HG03159 (cell line): Measurements from ENCODE around the gene KIF2C.
"Not testable (repeated sequence)": the region's sequence is repeated elsewhere in the genome, so short reads cannot be mapped to it uniquely, and the experiment has no call there.

Source experiments
- ATAC-seq: cut with Tn5 transposase; IDR thresholded peaks from one replicate; pipeline ENCODE4 v1.9.1; 2021; ENCODE audit warnings: mild to moderate bottlenecking, moderate library complexity; ENCODE audit not compliant: unreplicated experiment

Gene KIF2C

DNA sequence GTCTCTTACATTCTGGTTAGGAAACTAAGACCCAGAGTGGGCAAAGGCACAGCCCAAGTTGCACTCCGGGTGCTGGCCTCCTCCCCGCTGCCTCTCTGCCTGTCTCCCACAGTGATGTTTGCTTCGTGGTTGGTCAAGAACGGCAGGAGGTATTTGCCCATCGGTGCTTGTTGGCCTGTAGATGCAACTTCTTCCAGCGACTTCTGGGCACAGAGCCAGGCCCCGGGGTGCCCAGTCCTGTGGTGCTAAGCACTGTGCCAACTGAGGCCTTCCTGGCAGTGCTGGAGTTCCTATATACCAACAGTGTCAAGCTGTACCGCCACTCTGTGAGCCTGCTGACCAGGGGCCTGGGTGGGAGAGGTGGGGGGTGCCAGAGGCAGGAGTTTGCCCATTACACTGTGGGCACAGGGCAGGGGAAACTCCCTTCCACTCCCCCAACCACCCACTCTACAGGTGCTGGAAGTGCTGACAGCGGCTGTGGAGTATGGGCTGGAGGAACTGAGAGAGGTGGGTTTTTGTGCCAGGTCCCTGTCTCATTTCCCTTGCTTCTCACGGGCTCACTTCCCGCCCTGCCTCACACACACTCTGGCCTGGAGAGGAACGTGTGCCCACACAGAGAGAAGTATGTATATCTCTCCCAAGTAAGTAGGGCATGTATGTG is 70.6 kb downstream of the KIF2C start:
- no peak for ATAC-seq

DNA sequence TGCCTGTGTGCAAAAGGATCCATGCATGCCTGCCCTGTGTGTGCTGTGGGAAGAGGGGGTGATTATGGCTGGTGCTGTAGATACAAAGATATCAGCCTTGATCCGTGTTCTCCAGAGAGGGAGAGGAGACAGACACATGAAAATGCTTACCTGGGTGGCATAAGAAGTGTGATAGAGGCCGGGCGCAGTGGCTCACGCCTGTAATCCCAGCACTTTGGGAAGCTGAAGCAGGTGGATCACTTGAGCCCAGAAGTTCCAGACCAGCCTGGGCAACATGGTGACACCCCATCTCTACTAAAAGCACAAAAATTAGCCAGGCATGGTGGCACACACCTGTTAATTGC is 71.1 kb downstream of the KIF2C start:
- ATAC-seq: not testable (repeated sequence)

DNA sequence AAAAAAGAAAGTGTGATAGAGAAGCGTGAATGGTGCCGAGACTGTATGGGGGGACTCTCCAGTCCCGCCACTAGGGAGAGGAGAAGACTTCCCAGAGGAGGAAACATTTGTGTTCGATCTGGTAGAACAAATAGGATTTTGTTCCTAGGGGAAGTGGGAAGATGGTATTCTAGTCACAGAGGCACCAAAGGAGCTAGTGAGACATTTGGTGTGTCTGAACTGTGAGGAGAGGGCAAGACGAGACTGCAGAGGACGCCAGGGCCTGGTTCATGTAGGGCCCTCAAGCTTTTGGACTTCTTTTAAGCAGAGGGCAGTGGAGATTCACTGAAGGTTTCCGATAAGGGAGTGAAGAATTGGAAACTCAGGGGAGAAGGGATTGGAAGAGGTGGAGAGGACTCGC is 71.6 kb downstream of the KIF2C start:
- no peak for ATAC-seq

DNA sequence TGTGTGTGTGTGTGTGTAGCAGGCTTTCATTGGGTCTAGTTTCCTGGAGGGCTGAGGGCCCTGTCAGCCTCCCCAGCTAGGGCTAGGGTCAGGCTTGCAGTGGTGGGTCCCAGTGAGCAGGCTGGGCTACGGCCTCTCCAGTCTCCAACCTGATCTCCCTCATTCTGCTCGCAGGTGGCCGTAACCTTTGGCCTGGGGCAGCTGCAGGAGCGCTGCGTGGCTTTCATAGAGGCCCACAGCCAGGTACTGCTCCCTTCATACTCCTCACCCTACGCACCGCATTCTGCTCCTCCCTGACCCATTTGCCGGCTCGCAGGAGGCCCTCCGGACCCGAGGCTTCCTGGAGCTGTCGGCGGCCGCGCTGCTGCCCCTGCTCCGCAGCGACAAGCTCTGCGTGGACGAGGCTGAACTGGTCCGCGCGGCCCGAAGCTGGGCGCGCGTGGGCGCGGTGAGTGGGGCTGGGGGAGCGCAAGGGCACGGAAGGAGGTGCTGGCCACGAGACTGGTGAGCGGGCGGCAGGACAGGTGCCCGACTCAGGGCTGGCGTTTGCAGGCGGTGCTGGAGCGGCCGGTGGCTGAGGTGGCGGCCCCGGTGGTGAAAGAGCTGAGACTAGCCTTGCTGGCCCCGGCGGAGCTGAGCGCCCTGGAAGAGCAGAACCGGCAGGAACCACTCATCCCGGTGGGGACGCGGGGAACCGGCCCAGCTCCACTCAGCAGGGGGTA is 73.3 kb downstream of the KIF2C start:
- no peak for ATAC-seq

DNA sequence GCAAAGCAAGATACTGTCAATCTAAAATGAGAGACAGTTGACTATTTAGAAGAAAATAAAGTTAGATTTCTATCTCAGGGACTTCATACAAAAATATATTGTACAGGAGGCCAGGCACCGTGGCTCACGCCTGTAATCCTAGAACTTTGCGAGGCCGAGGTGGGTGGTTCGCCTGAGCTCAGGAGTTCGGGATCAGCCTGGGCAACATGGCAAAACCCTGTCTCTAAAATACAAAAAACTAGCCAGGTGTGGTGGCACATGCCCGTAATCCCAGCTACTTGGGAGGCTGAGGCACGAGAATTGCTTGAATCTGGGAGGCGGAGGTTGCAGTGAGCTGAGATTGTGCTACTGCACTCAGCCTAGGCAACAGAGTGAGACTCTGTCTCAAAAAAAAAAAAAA is 76.3 kb downstream of the KIF2C start:
- not testable (repeated sequence) for ATAC-seq

DNA sequence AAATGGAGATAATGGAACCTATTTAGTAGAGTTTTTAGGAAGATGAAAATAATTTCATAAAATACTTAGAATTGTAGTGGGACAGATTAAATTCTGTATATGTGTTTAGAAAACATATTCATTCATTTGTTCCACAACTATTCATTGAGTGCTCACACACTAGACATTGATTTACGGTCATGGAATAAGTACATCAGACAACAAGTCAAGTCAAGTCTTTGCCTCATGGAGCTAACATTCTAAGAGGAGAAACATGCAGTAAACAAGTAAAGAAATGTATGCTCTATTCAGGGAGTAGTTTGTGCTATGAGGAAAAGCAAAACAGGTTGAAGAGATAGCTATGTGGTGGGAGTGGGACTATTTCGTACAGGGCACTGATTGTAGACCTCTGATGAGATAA is 77.7 kb downstream of the KIF2C start:
- ATAC-seq: no peak
